Measurements from ENCODE around the gene HDAC11. TPM values are rescaled to one million over a fixed set of nuclear protein-coding genes. Genes with fewer than 3 reads are reported as not detected.

Gene HDAC11
- total and polyA plus RNA-seq, 9 of the 15 experiments (the other 6 are each of a cell fraction or from before 2014, with no cell fraction given) = 0.60 to 6.0 (median 4.5) TPM

GRCh38 chr3:13484851-13485590 lies 4.9 kb downstream of the HDAC11 start (continued):
- no peak for TF ChIP-seq ARID3A (IDR thresholded peaks at IDR 0.05; ENCODE audit: borderline replicate concordance, low read depth, low read length)
- peak; percentile 73 for TF ChIP-seq CREB1 (IDR thresholded peaks at IDR 0.05)
- TF ChIP-seq CREB1 (CRISPR knock-in tag; IDR thresholded peaks at IDR 0.05) = peak; percentile 60; the same call in 1 of the 2 replicates
- TF ChIP-seq ZBTB12 (CRISPR knock-in tag; IDR thresholded peaks at IDR 0.05) = no peak
- TF ChIP-seq E2F1 (CRISPR knock-in tag; IDR thresholded peaks at IDR 0.05) = no peak; the same call in 1 of the 2 replicates
- TF ChIP-seq HNRNPL (IDR thresholded peaks at IDR 0.05; ENCODE audit: low read depth, low read length) = 0 out of 2 replicates have a peak, but pooled peaks have one; percentile 25
- peak in 1 of 2 experiments; percentile 36 for TF ChIP-seq AFF1 (IDR thresholded peaks at IDR 0.05; ENCODE audit: low read depth in 1 of 2, partially characterized antibody in 2 of 2)
- no peak for TF ChIP-seq CHD4 (IDR thresholded peaks at IDR 0.05; ENCODE audit: insufficient read depth, insufficient replicate concordance, low read depth, low read length, poor library complexity, severe bottlenecking)
- peak; percentile 32; the same call in 1 of the 2 replicates for TF ChIP-seq ZNF707 (CRISPR knock-in tag; conservative IDR thresholded peaks at IDR 0.05)
- TF ChIP-seq ZFP1 (CRISPR knock-in tag; IDR thresholded peaks at IDR 0.05) = 0 out of 2 replicates have a peak, but pooled peaks have one; percentile 16
- TF ChIP-seq ZC3H8 (IDR thresholded peaks at IDR 0.05) = no peak
- TF ChIP-seq BRD9 (IDR thresholded peaks at IDR 0.05; ENCODE audit: low read depth, partially characterized antibody) = peak; percentile 48
- peak; percentile 38; the same call in 1 of the 2 replicates for TF ChIP-seq CREB3L1 (IDR thresholded peaks at IDR 0.05; ENCODE audit: borderline replicate concordance, low read depth)

Data from K562 (cell line).